Naive thymus-derived CD8-positive, alpha-beta T cell (primary cell): ENCODE data around the gene CAMK2N1. TPM values are rescaled to one million over a fixed set of nuclear protein-coding genes. Genes with fewer than 3 reads are reported as not detected.

Source experiments
- ATAC-seq, 2 donors: fragments of 150-1000 bp; cut with Tn5 transposase in 1 of 2; sonication (Bioruptor Pico), chemical (Tn5 transposase) in 1 of 2; 1 replicate in 1 of 2; 2 replicates in 1 of 2; pipeline ENCODE4 v1.10.0; 2021; ENCODE audit warnings: mild to moderate bottlenecking in 2 of 2, moderate library complexity in 2 of 2
- POLR2A ChIA-PET: fragments of 350-600 bp; sonication (Branson Sonifier 250); formaldehyde crosslinking; loops from one replicate; lab custom pipeline; 2021; ENCODE audit warnings: antibody characterized with exemption; lab: Charles Lee
- DNase-seq, 10 donors: peaks; one replicate each; pipeline versions ENCODE4 v3.0.0 to v3.0.0-alpha.2; 2020 to 2022
- H3K27ac Mint-ChIP-seq, 10 donors: one replicate each; pipeline ENCODE4 v1.8.0; 2020 to 2022; ENCODE audit warnings: mild to moderate bottlenecking in 10 of 10, mixed read lengths in 10 of 10, moderate library complexity in 4 of 10, inconsistent platforms in 1 of 10
- H3K27me3 Mint-ChIP-seq, 5 donors: one replicate each; pipeline ENCODE4 v1.8.0; 2021 to 2022; ENCODE audit warnings: mixed read lengths in 5 of 5
- H3K36me3 Mint-ChIP-seq, 3 donors: one replicate each; pipeline ENCODE4 v1.8.0; 2020 to 2022; ENCODE audit warnings: mixed read lengths in 3 of 3, mild to moderate bottlenecking in 2 of 3, inconsistent platforms in 1 of 3
- H3K4me1 Mint-ChIP-seq, 4 donors: one replicate each; pipeline ENCODE4 v1.8.0; 2021 to 2022; ENCODE audit warnings: mixed read lengths in 4 of 4
- H3K4me3 Mint-ChIP-seq, 10 donors: one replicate each; pipeline ENCODE4 v1.8.0; 2020 to 2022; ENCODE audit warnings: mild to moderate bottlenecking in 10 of 10, mixed read lengths in 10 of 10, moderate library complexity in 6 of 10, inconsistent platforms in 1 of 10
- H3K9me3 Mint-ChIP-seq, 9 donors: one replicate each; pipeline ENCODE4 v1.8.0; 2020 to 2022; ENCODE audit warnings: mixed read lengths in 9 of 9, mild to moderate bottlenecking in 3 of 9, inconsistent platforms in 1 of 9, moderate library complexity in 1 of 9
- polyA plus RNA-seq, 3 donors: library from polyadenylated mRNA; unstranded; fragments of 300-500 nt; fragmentation: Illumina TruSeq; gene quantifications; one replicate each; pipeline ENCODE4 v1.2.3, GENCODE V29; 2021
- total RNA-seq, 8 experiments: library from RNA in 2 of 8; stranded (reverse) in 2 of 8; gene quantifications; one replicate each; pipeline ENCODE4 v1.2.3 and lab custom pipeline; 2021 to 2026

Gene CAMK2N1
- total and polyA plus RNA-seq, 5 experiments from 2014 or later: 0.23 to 5.6 (median 0.34) TPM

GRCh38 chr1:20473894-20474293 is 12.1 kb downstream of the CAMK2N1 start:
- Mint-ChIP-seq H3K36me3 (no peaks in the 10 kb centered on the region), H3K27ac (peak overlapping the region in 1 of 10 donors; percentile 20), H3K27me3 (peaks cover 33 to 84% (median 57%) of the 10 kb centered on the region in 5 donors), H3K4me1 (peaks cover 0 to 6% (median under 1%) of the 10 kb centered on the region in 4 donors), H3K9me3 (no peaks in the 10 kb centered on the region), H3K4me3 (no peak overlapping the region)
- no peak for DNase-seq
- ATAC-seq: no peak
- POLR2A ChIA-PET: no interaction called here

GRCh38 chr1:20472860-20473711 is 12.9 kb downstream of the CAMK2N1 start:
- no peaks in the 10 kb centered on the region for H3K9me3 Mint-ChIP-seq
- no peak for ATAC-seq
- no peak for DNase-seq
- H3K36me3 Mint-ChIP-seq: no peaks in the 10 kb centered on the region
- peaks cover 29 to 82% (median 53%) of the 10 kb centered on the region in 5 donors for H3K27me3 Mint-ChIP-seq
- H3K27ac Mint-ChIP-seq: peak overlapping the region in 1 of 10 donors; percentile 87
- peaks cover 0 to 6% (median under 1%) of the 10 kb centered on the region in 4 donors for H3K4me1 Mint-ChIP-seq
- POLR2A ChIA-PET: no interaction called here
- H3K4me3 Mint-ChIP-seq: no peak overlapping the region

GRCh38 chr1:20472121-20472520 is 13.9 kb downstream of the CAMK2N1 start:
- ATAC-seq: no peak
- no peak for DNase-seq
- H3K9me3 Mint-ChIP-seq: no peaks in the 10 kb centered on the region
- POLR2A ChIA-PET: no interaction called here
- H3K4me1 Mint-ChIP-seq: peaks cover 0 to 6% (median under 1%) of the 10 kb centered on the region in 4 donors
- H3K4me3 Mint-ChIP-seq: no peak overlapping the region
- no peaks in the 10 kb centered on the region for H3K36me3 Mint-ChIP-seq
- H3K27ac Mint-ChIP-seq: no peak overlapping the region
- H3K27me3 Mint-ChIP-seq: peaks cover 35 to 83% (median 54%) of the 10 kb centered on the region in 5 donors

- Mint-ChIP-seq H3K27me3 (peaks cover 36 to 81% (median 53%) of the 10 kb centered on the region in 5 donors), H3K27ac (no peak overlapping the region), H3K9me3 (no peaks in the 10 kb centered on the region), H3K4me3 (no peak overlapping the region), H3K36me3 (no peaks in the 10 kb centered on the region), H3K4me1 (peaks cover 0 to 7% (median 4%) of the 10 kb centered on the region in 4 donors)
- POLR2A ChIA-PET: no interaction called here
- DNase-seq (no peak), ATAC-seq (no peak)
Measured at GRCh38 chr1:20470194-20470593, 15.8 kb downstream of the CAMK2N1 start.

- no peaks in the 10 kb centered on the region for H3K9me3 Mint-ChIP-seq
- H3K27me3 Mint-ChIP-seq: peaks cover 32 to 74% (median 48%) of the 10 kb centered on the region in 5 donors
- peaks cover 0 to 7% (median 4%) of the 10 kb centered on the region in 4 donors for H3K4me1 Mint-ChIP-seq
- no peak overlapping the region for H3K27ac Mint-ChIP-seq
- POLR2A ChIA-PET: no interaction called here
- H3K4me3 Mint-ChIP-seq: no peak overlapping the region
- no peaks in the 10 kb centered on the region for H3K36me3 Mint-ChIP-seq
- DNase-seq (no peak), ATAC-seq (no peak)
Measured at GRCh38 chr1:20469406-20470076, 16.5 kb downstream of the CAMK2N1 start.

- Mint-ChIP-seq H3K27me3 (peaks cover 14 to 46% (median 32%) of the 10 kb centered on the region in 5 donors), H3K4me1 (peaks cover 0 to 7% (median 2%) of the 10 kb centered on the region in 4 donors), H3K4me3 (no peak overlapping the region), H3K9me3 (no peaks in the 10 kb centered on the region), H3K36me3 (no peaks in the 10 kb centered on the region), H3K27ac (no peak overlapping the region)
- POLR2A ChIA-PET: no interaction called here
- peak in 1 of 2 donors; percentile 79 for ATAC-seq
- peak in 1 of 10 donors; percentile 16 for DNase-seq
Measured at GRCh38 chr1:20466273-20466672, 19.7 kb downstream of the CAMK2N1 start.

- ATAC-seq (no peak), DNase-seq (no peak)
- peaks cover 0 to 7% (median 2%) of the 10 kb centered on the region in 4 donors for H3K4me1 Mint-ChIP-seq
- H3K9me3 Mint-ChIP-seq: no peaks in the 10 kb centered on the region
- no peak overlapping the region for H3K4me3 Mint-ChIP-seq
- H3K27ac Mint-ChIP-seq: no peak overlapping the region
- peaks cover 18 to 47% (median 32%) of the 10 kb centered on the region in 5 donors for H3K27me3 Mint-ChIP-seq
- POLR2A ChIA-PET: no interaction called here
- H3K36me3 Mint-ChIP-seq: no peaks in the 10 kb centered on the region
Measured at GRCh38 chr1:20465187-20465586, 20.8 kb downstream of the CAMK2N1 start.

GRCh38 chr1:20463502-20463901 is 22.5 kb downstream of the CAMK2N1 start:
- peaks cover 0 to 7% (median 3%) of the 10 kb centered on the region in 4 donors for H3K4me1 Mint-ChIP-seq
- POLR2A ChIA-PET: no interaction called here
- no peak for ATAC-seq
- H3K4me3 Mint-ChIP-seq: no peak overlapping the region
- peaks cover 28 to 60% (median 41%) of the 10 kb centered on the region in 5 donors for H3K27me3 Mint-ChIP-seq
- no peaks in the 10 kb centered on the region for H3K36me3 Mint-ChIP-seq
- H3K27ac Mint-ChIP-seq: no peak overlapping the region
- DNase-seq: no peak
- no peaks in the 10 kb centered on the region for H3K9me3 Mint-ChIP-seq

- peaks cover 23 to 50% (median 37%) of the 10 kb centered on the region in 5 donors for H3K27me3 Mint-ChIP-seq
- POLR2A ChIA-PET: no interaction called here
- no peak for ATAC-seq
- H3K4me1 Mint-ChIP-seq: peaks cover 0 to 7% (median 3%) of the 10 kb centered on the region in 4 donors
- no peak for DNase-seq
- H3K9me3 Mint-ChIP-seq: no peaks in the 10 kb centered on the region
- H3K27ac Mint-ChIP-seq: no peak overlapping the region
- H3K36me3 Mint-ChIP-seq: no peaks in the 10 kb centered on the region
- no peak overlapping the region for H3K4me3 Mint-ChIP-seq
Measured at GRCh38 chr1:20462397-20462796, 23.6 kb downstream of the CAMK2N1 start.

DNA sequence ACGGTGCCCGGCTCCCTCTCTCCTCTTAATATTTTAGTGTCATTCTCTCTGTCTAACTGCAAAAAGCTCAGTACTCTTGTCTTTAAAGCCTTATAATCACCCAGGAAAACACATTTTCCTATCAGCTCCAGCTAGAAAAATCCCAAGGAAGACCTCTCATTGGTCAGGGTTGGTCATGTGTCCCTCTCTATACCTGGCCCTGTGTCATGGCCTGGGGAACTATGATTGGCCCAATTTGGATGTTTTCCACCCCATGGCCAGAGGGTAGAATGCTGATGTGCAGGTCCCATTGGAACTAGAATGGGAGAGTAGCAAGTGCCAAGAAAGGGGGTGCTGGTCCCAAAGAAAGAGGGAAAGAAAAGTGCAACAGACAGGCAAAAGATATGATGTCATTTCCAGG is 27.3 kb downstream of the CAMK2N1 start:
- DNase-seq: no peak
- Mint-ChIP-seq H3K27me3 (peaks cover 17 to 39% (median 26%) of the 10 kb centered on the region in 5 donors), H3K9me3 (no peaks in the 10 kb centered on the region), H3K4me3 (no peak overlapping the region), H3K4me1 (peaks cover 0 to 2% (median 0%) of the 10 kb centered on the region in 4 donors), H3K36me3 (no peaks in the 10 kb centered on the region), H3K27ac (no peak overlapping the region)
- POLR2A ChIA-PET: no interaction called here
- no peak for ATAC-seq

DNA sequence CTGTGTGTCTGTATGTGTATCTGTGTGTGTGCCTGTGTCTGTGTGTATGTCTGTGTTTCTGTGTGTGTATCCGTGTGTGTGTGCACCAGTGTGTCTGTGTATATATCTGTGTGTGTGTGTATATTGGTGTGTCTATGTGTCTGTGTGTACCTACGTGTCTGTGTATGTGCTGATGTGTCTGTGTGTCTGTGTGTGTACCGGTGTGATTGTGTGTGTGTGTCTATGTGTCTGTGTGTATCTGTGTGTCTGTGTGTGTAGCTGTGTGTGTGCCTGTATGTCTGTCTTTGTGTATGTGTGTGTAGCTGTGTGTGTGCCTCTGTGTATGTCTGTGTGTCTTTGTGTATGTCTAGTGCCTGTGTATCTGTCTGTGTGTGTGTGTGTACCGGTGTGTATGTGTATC is 32.0 kb downstream of the CAMK2N1 start:
- Mint-ChIP-seq H3K27me3 (peaks cover 20 to 38% (median 27%) of the 10 kb centered on the region in 5 donors), H3K36me3 (no peaks in the 10 kb centered on the region), H3K4me3 (no peak overlapping the region), H3K27ac (no peak overlapping the region), H3K4me1 (no peaks in the 10 kb centered on the region), H3K9me3 (no peaks in the 10 kb centered on the region)
- DNase-seq (no peak), ATAC-seq (no peak)
- POLR2A ChIA-PET: no interaction called here

GRCh38 chr1:20449735-20450311 is 36.2 kb downstream of the CAMK2N1 start:
- Mint-ChIP-seq H3K36me3 (no peaks in the 10 kb centered on the region), H3K27ac (no peak overlapping the region), H3K4me3 (no peak overlapping the region), H3K4me1 (no peaks in the 10 kb centered on the region), H3K27me3 (peaks cover 19 to 51% (median 27%) of the 10 kb centered on the region in 5 donors), H3K9me3 (no peaks in the 10 kb centered on the region)
- POLR2A ChIA-PET: no interaction called here
- DNase-seq: no peak
- ATAC-seq: no peak

GRCh38 chr1:20448671-20449071 is 37.3 kb downstream of the CAMK2N1 start:
- H3K9me3 Mint-ChIP-seq: no peaks in the 10 kb centered on the region
- H3K27me3 Mint-ChIP-seq: peaks cover 21 to 51% (median 27%) of the 10 kb centered on the region in 5 donors
- POLR2A ChIA-PET: no interaction called here
- no peak overlapping the region for H3K27ac Mint-ChIP-seq
- H3K4me3 Mint-ChIP-seq: no peak overlapping the region
- no peak for DNase-seq
- ATAC-seq: no peak
- H3K36me3 Mint-ChIP-seq: no peaks in the 10 kb centered on the region
- no peaks in the 10 kb centered on the region for H3K4me1 Mint-ChIP-seq
